ENCODE results near the gene GPX2. TPM values are rescaled to one million over a fixed set of nuclear protein-coding genes. Genes with fewer than 3 reads are reported as not detected.

GPX2 gene
- polyA plus RNA-seq, 4 donors: 49.2 to 1,000 (median 61.2) TPM

- peaks cover 0 to 17% (median 4%) of the 10 kb centered on the region in 3 donors for H3K36me3 ChIP-seq (ENCODE audit: control insufficient read depth in 3 of 3, insufficient read depth in 2 of 3, low read depth in 1 of 3, low read length in 3 of 3)
- WGBS, 3 donors: 38 to 72% (median 57%) methylated on average over 1 of the region's 1 CpG
Observed at GRCh38 chr14:64934338-64934929, 8.1 kb downstream of the GPX2 start.

DNA sequence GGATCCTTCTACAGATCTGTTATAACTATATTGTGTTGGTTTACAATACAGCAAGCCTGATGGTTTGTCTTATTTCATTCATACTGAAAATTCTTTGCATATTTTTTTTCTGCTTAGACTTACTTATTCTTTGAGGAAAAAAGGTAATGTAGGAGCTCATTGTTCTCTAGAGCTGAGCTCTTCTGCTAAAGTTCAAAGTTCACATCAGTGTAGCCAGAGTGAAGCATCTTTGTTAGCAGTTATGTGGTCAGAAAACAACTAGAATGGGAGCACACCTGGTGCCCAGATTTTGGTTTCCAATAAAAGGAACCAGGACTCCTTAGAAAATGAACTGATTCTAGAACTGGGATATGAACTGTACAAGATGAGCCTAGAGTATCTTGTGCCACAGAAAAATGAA lies 10.3 kb downstream of the GPX2 start:
- Histone ChIP-seq H3K27me3 (ENCODE audit: control insufficient read depth in 3 of 3, insufficient read depth in 3 of 3, low read length in 3 of 3) (no peaks in the 10 kb centered on the region), H3K27ac (ENCODE audit: low read depth in 1 of 3, low read length in 2 of 3) (no peak overlapping the region), H3K9me3 (ENCODE audit: control insufficient read depth in 2 of 2, insufficient read depth in 1 of 2, low read depth in 1 of 2, low read length in 1 of 2) (no peaks in the 10 kb centered on the region), H3K4me3 (ENCODE audit: low read depth in 1 of 3, low read length in 3 of 3) (no peak overlapping the region), H3K36me3 (ENCODE audit: control insufficient read depth in 3 of 3, insufficient read depth in 2 of 3, low read depth in 1 of 3, low read length in 3 of 3) (peaks cover 4 to 17% (median 11%) of the 10 kb centered on the region in 3 donors), H3K4me1 (ENCODE audit: control insufficient read depth in 3 of 3, insufficient read depth in 2 of 3, low read depth in 1 of 3, low read length in 2 of 3) (peaks cover 0 to 8% (median 2%) of the 10 kb centered on the region in 3 donors)
- DNase-seq (no peak), FAIRE-seq (no peak)

More at GRCh38 chr14:64934338-64934929, 8.1 kb downstream of the GPX2 start:
- no peak for FAIRE-seq
- H3K4me3 ChIP-seq (ENCODE audit: low read depth in 1 of 3, low read length in 3 of 3): no peak overlapping the region
- H3K4me1 ChIP-seq (ENCODE audit: control insufficient read depth in 3 of 3, insufficient read depth in 2 of 3, low read depth in 1 of 3, low read length in 2 of 3): peaks cover 0 to 11% (median 7%) of the 10 kb centered on the region in 3 donors
- H3K9me3 ChIP-seq (ENCODE audit: control insufficient read depth in 2 of 2, insufficient read depth in 1 of 2, low read depth in 1 of 2, low read length in 1 of 2): peaks cover 0 to 4% of the 10 kb centered on the region in 2 donors
- H3K27me3 ChIP-seq (ENCODE audit: control insufficient read depth in 3 of 3, insufficient read depth in 3 of 3, low read length in 3 of 3): no peaks in the 10 kb centered on the region
- H3K27ac ChIP-seq (ENCODE audit: low read depth in 1 of 3, low read length in 2 of 3): no peak overlapping the region
- DNase-seq: no peak

DNA sequence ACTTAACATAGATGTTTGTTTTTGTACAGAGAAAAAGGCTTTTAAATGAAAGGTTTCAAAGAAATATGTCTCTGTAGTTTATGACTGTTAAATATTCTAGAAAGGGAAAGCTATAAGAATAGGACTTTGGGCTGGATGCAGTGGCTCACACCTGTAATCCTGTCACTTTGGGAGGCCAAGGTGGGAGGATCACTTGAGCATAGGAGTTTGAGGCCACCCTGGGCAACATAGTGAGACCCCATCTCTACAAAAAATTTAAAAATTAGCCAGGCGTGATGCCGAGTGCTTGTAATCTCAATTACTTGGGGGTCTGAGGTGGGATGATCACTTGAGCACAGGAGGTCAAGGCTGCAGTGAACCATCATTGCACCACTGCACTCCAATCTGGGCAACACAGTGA lies 11.4 kb downstream of the GPX2 start:
- no peak for FAIRE-seq
- no peak overlapping the region for H3K4me3 ChIP-seq (ENCODE audit: low read depth in 1 of 3, low read length in 3 of 3)

GRCh38 chr14:64930085-64930843 lies 12.3 kb downstream of the GPX2 start:
- Histone ChIP-seq H3K27ac (ENCODE audit: low read depth in 1 of 3, low read length in 2 of 3) (no peak overlapping the region), H3K4me1 (ENCODE audit: control insufficient read depth in 3 of 3, insufficient read depth in 2 of 3, low read depth in 1 of 3, low read length in 2 of 3) (peaks cover 0 to 8% (median 2%) of the 10 kb centered on the region in 3 donors), H3K27me3 (ENCODE audit: control insufficient read depth in 3 of 3, insufficient read depth in 3 of 3, low read length in 3 of 3) (no peaks in the 10 kb centered on the region), H3K36me3 (ENCODE audit: control insufficient read depth in 3 of 3, insufficient read depth in 2 of 3, low read depth in 1 of 3, low read length in 3 of 3) (peaks cover 9 to 18% (median 14%) of the 10 kb centered on the region in 3 donors), H3K4me3 (ENCODE audit: low read depth in 1 of 3, low read length in 3 of 3) (peak overlapping the region in 1 of 3 donors; percentile 1), H3K9me3 (ENCODE audit: control insufficient read depth in 2 of 2, insufficient read depth in 1 of 2, low read depth in 1 of 2, low read length in 1 of 2) (no peaks in the 10 kb centered on the region)
- DNase-seq (no peak), FAIRE-seq (no peak)
- WGBS, 3 donors: 45 to 65% (median 57%) methylated on average over 3 of the region's 3 CpGs

More for the DNA sequence above, 11.4 kb downstream of the GPX2 start:
- Histone ChIP-seq H3K9me3 (ENCODE audit: control insufficient read depth in 2 of 2, insufficient read depth in 1 of 2, low read depth in 1 of 2, low read length in 1 of 2) (no peaks in the 10 kb centered on the region), H3K27ac (ENCODE audit: low read depth in 1 of 3, low read length in 2 of 3) (no peak overlapping the region), H3K4me1 (ENCODE audit: control insufficient read depth in 3 of 3, insufficient read depth in 2 of 3, low read depth in 1 of 3, low read length in 2 of 3) (peaks cover 0 to 8% (median 2%) of the 10 kb centered on the region in 3 donors), H3K27me3 (ENCODE audit: control insufficient read depth in 3 of 3, insufficient read depth in 3 of 3, low read length in 3 of 3) (no peaks in the 10 kb centered on the region), H3K36me3 (ENCODE audit: control insufficient read depth in 3 of 3, insufficient read depth in 2 of 3, low read depth in 1 of 3, low read length in 3 of 3) (peaks cover 8 to 16% (median 14%) of the 10 kb centered on the region in 3 donors)
- no peak for DNase-seq
- WGBS, 3 donors: 93 to 97% (median 97%) methylated on average over 2 of the region's 2 CpGs

GRCh38 chr14:64929014-64929359 lies 13.6 kb downstream of the GPX2 start:
- peaks cover 0 to 8% (median 2%) of the 10 kb centered on the region in 3 donors for H3K4me1 ChIP-seq (ENCODE audit: control insufficient read depth in 3 of 3, insufficient read depth in 2 of 3, low read depth in 1 of 3, low read length in 2 of 3)
- H3K36me3 ChIP-seq (ENCODE audit: control insufficient read depth in 3 of 3, insufficient read depth in 2 of 3, low read depth in 1 of 3, low read length in 3 of 3): peaks cover 9 to 18% (median 17%) of the 10 kb centered on the region in 3 donors
- DNase-seq (no peak), FAIRE-seq (no peak)
- WGBS, 3 donors: 93 to 100% (median 94%) methylated on average over 3 of the region's 3 CpGs
- no peaks in the 10 kb centered on the region for H3K27me3 ChIP-seq (ENCODE audit: control insufficient read depth in 3 of 3, insufficient read depth in 3 of 3, low read length in 3 of 3)
- H3K27ac ChIP-seq (ENCODE audit: low read depth in 1 of 3, low read length in 2 of 3): peak overlapping the region in 2 of 3 donors; percentile 41 to 74
- no peaks in the 10 kb centered on the region for H3K9me3 ChIP-seq (ENCODE audit: control insufficient read depth in 2 of 2, insufficient read depth in 1 of 2, low read depth in 1 of 2, low read length in 1 of 2)
- no peak overlapping the region for H3K4me3 ChIP-seq (ENCODE audit: low read depth in 1 of 3, low read length in 3 of 3)

GRCh38 chr14:64928239-64929013 lies 14.1 kb downstream of the GPX2 start:
- FAIRE-seq: no peak
- H3K36me3 ChIP-seq (ENCODE audit: control insufficient read depth in 3 of 3, insufficient read depth in 2 of 3, low read depth in 1 of 3, low read length in 3 of 3): peaks cover 9 to 19% (median 16%) of the 10 kb centered on the region in 3 donors
- no peaks in the 10 kb centered on the region for H3K27me3 ChIP-seq (ENCODE audit: control insufficient read depth in 3 of 3, insufficient read depth in 3 of 3, low read length in 3 of 3)
- peak overlapping the region in 2 of 3 donors; percentile 41 to 74 for H3K27ac ChIP-seq (ENCODE audit: low read depth in 1 of 3, low read length in 2 of 3)
- H3K9me3 ChIP-seq (ENCODE audit: control insufficient read depth in 2 of 2, insufficient read depth in 1 of 2, low read depth in 1 of 2, low read length in 1 of 2): no peaks in the 10 kb centered on the region
- no peak overlapping the region for H3K4me3 ChIP-seq (ENCODE audit: low read depth in 1 of 3, low read length in 3 of 3)
- 71 to 88% (median 74%) methylated on average over 7 of the region's 7 CpGs for WGBS, 3 donors
- peaks cover 0 to 8% (median 2%) of the 10 kb centered on the region in 3 donors for H3K4me1 ChIP-seq (ENCODE audit: control insufficient read depth in 3 of 3, insufficient read depth in 2 of 3, low read depth in 1 of 3, low read length in 2 of 3)
- DNase-seq: no peak

DNA sequence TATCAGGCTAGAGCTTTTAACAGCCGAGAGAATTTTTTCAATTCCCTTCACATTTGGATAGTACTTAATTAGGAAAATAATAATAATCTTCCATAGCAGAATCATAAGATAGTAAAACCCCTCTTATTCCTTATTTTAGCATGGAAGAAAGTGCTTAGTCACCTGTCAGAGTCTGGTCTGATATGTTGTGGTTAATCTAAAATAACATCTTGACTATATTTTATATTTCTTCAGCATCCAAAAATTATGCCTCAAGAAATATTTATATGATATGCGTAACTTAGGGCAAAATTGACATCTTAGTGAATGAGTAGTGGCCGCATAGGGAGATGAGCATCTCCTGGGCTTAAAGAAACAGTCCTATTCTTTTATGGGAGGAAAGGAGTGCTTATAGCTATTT lies 15.5 kb downstream of the GPX2 start:
- H3K4me3 ChIP-seq (ENCODE audit: low read depth in 1 of 3, low read length in 3 of 3): no peak overlapping the region
- H3K27me3 ChIP-seq (ENCODE audit: control insufficient read depth in 3 of 3, insufficient read depth in 3 of 3, low read length in 3 of 3): no peaks in the 10 kb centered on the region
- WGBS, 3 donors: 73 to 92% (median 91%) methylated on average over 3 of the region's 3 CpGs
- H3K27ac ChIP-seq (ENCODE audit: low read depth in 1 of 3, low read length in 2 of 3): no peak overlapping the region
- H3K36me3 ChIP-seq (ENCODE audit: control insufficient read depth in 3 of 3, insufficient read depth in 2 of 3, low read depth in 1 of 3, low read length in 3 of 3): peaks cover 9 to 17% (median 16%) of the 10 kb centered on the region in 3 donors
- no peaks in the 10 kb centered on the region for H3K9me3 ChIP-seq (ENCODE audit: control insufficient read depth in 2 of 2, insufficient read depth in 1 of 2, low read depth in 1 of 2, low read length in 1 of 2)
- peaks cover 0 to 8% (median 2%) of the 10 kb centered on the region in 3 donors for H3K4me1 ChIP-seq (ENCODE audit: control insufficient read depth in 3 of 3, insufficient read depth in 2 of 3, low read depth in 1 of 3, low read length in 2 of 3)
- no peak for DNase-seq
- FAIRE-seq: no peak

DNA sequence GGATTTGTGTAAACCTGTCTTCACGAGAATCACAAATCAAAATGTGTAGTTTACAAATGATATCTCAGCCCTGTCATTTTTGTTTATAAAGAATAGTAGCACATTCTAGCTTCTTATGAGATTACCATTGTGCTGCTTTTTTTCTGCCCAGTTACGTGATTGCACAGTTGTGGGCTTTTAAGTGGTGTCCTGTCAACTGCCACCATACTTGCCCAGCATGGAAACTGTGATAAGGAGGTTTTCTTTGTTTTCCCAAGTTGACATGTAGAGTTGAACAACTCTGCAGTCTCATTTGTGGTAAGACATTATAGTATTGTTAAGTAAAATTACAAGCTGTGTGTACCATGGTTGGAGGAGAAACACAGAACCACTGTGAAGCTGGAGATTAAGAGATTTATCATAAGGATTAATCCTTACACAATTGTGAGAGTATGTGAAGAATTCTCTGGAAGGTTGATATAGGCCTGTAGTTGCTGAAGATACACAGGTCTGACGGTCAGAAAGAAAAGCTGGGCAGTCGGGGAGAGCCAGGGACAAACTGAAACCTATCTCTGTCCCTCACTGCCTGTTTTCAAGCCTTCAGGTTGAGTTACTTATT lies 16.0 kb downstream of the GPX2 start:
- no peaks in the 10 kb centered on the region for H3K27me3 ChIP-seq (ENCODE audit: control insufficient read depth in 3 of 3, insufficient read depth in 3 of 3, low read length in 3 of 3)
- 82 to 89% (median 87%) methylated on average over 4 of the region's 4 CpGs for WGBS, 3 donors
- no peak overlapping the region for H3K27ac ChIP-seq (ENCODE audit: low read depth in 1 of 3, low read length in 2 of 3)
- H3K9me3 ChIP-seq (ENCODE audit: control insufficient read depth in 2 of 2, insufficient read depth in 1 of 2, low read depth in 1 of 2, low read length in 1 of 2): no peaks in the 10 kb centered on the region
- peaks cover 9 to 17% (median 16%) of the 10 kb centered on the region in 3 donors for H3K36me3 ChIP-seq (ENCODE audit: control insufficient read depth in 3 of 3, insufficient read depth in 2 of 3, low read depth in 1 of 3, low read length in 3 of 3)
- DNase-seq: no peak
- H3K4me1 ChIP-seq (ENCODE audit: control insufficient read depth in 3 of 3, insufficient read depth in 2 of 3, low read depth in 1 of 3, low read length in 2 of 3): peaks cover 0 to 8% (median 2%) of the 10 kb centered on the region in 3 donors
- FAIRE-seq: no peak
- H3K4me3 ChIP-seq (ENCODE audit: low read depth in 1 of 3, low read length in 3 of 3): no peak overlapping the region
